Loucy (cell line): Measurements from ENCODE around the gene ARPC4.

ENCODE experiments used
- H2AFZ ChIP-seq: fragments of 200-600 bp; sonication (generic); 2 replicates; pipeline ENCODE4 v1.6.0; 2016; ENCODE audit warnings: antibody characterized with exemption, mild to moderate bottlenecking, low read length, moderate library complexity
- H3F3A ChIP-seq: fragments of 200-600 bp; 2 replicates; pipeline ENCODE4 v1.6.0; 2016; ENCODE audit warnings: antibody characterized with exemption, low read depth, mild to moderate bottlenecking
- H3K27me3 ChIP-seq: fragments of 200-600 bp; sonication (generic); 2 replicates; pipeline ENCODE4 v1.6.1; 2014; ENCODE audit warnings: low read length, mild to moderate bottlenecking; ENCODE audit not compliant: insufficient read depth, poor library complexity, severe bottlenecking
- H3K36me3 ChIP-seq: fragments of 200-600 bp; sonication (generic); 2 replicates; pipeline ENCODE4 v1.6.1; 2016; ENCODE audit warnings: low read length; ENCODE audit not compliant: insufficient read depth
- H3K4me1 ChIP-seq: fragments of 200-600 bp; sonication (generic); 2 replicates; pipeline ENCODE4 v1.5.1; 2014; ENCODE audit warnings: low read length, mild to moderate bottlenecking; ENCODE audit not compliant: insufficient read depth, poor library complexity, severe bottlenecking
- H3K4me2 ChIP-seq: fragments of 200-600 bp; sonication (generic); 2 replicates; pipeline ENCODE4 v1.6.0; 2014; ENCODE audit warnings: antibody characterized with exemption, low read length, low read depth, mild to moderate bottlenecking; ENCODE audit not compliant: poor library complexity, severe bottlenecking
- H3K4me3 ChIP-seq: fragments of 200-600 bp; sonication (generic); 2 replicates; pipeline ENCODE4 v1.5.1; 2014; ENCODE audit warnings: low read length, mild to moderate bottlenecking, mixed read lengths; ENCODE audit not compliant: poor library complexity, severe bottlenecking
- H3K79me2 ChIP-seq: fragments of 200-600 bp; sonication (generic); 2 replicates; pipeline ENCODE4 v1.6.1; 2014; ENCODE audit warnings: low read length; ENCODE audit not compliant: insufficient read depth
- H3K9ac ChIP-seq: fragments of 200-600 bp; sonication (generic); 2 replicates; pipeline ENCODE4 v1.6.0; 2014; ENCODE audit warnings: mild to moderate bottlenecking, low read depth, low read length, moderate library complexity; ENCODE audit not compliant: poor library complexity, severe bottlenecking
- H3K9me2 ChIP-seq: fragments of 200-600 bp; sonication (generic); replicated peaks from 2 replicates; pipeline ENCODE4 v1.6.1; 2016; ENCODE audit warnings: low read depth, low read length, mixed read lengths
- H3K9me3 ChIP-seq: fragments of 200-600 bp; sonication (generic); 2 replicates; pipeline ENCODE4 v1.6.1; 2014; ENCODE audit warnings: mild to moderate bottlenecking, antibody characterized with exemption, low read length, low read depth; ENCODE audit not compliant: insufficient read depth
- H4K20me1 ChIP-seq: fragments of 200-600 bp; sonication (generic); 2 replicates; pipeline ENCODE4 v1.6.0; 2014; ENCODE audit warnings: antibody characterized with exemption, low read length, mild to moderate bottlenecking; ENCODE audit not compliant: insufficient read depth, poor library complexity, severe bottlenecking
- EZH2phosphoT487 ChIP-seq: fragments of 200-600 bp; IDR thresholded peaks from 2 replicates; pipeline ENCODE4 v1.6.1; 2018; ENCODE audit warnings: antibody characterized with exemption, mild to moderate bottlenecking, moderate library complexity, borderline replicate concordance
- TF ChIP-seq, protein P1 (sequence below): fragments of 200-600 bp; sonication (generic); conservative IDR thresholded peaks from 2 replicates; pipeline ENCODE4 v1.5.1; 2014; ENCODE audit warnings: mild to moderate bottlenecking, antibody characterized with exemption, low read length

ARPC4 gene

DNA sequence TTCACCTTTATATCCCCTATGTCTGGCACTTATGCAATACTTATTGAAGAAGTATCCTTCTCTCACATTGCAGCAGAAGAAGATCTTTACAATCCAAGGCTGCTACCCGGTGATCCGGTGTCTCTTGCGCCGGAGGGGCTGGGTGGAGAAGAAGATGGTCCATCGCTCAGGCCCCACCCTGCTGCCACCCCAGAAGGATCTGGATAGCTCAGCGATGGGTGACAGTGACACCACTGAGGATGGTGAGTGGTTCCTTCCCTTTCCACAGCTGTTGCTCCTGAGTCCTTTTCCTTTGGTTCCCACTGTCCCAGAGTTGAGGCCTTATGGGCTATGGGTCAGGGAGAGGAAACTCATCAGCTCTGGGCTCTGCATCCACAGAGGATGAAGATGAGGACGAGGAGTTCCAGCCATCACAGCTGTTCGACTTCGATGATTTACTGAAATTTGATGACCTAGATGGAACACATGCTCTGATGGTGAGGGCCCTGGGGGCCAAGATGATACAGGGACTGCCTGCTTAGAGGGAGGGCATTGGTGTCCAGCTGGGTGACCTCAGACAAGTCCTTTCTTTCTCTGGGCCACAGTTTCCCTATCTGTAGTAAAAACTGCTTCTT is 20.1 kb downstream of the ARPC4 start:
- no peaks in the 10 kb centered on the region for H3K27me3 ChIP-seq
- TF ChIP-seq, protein P1, sequence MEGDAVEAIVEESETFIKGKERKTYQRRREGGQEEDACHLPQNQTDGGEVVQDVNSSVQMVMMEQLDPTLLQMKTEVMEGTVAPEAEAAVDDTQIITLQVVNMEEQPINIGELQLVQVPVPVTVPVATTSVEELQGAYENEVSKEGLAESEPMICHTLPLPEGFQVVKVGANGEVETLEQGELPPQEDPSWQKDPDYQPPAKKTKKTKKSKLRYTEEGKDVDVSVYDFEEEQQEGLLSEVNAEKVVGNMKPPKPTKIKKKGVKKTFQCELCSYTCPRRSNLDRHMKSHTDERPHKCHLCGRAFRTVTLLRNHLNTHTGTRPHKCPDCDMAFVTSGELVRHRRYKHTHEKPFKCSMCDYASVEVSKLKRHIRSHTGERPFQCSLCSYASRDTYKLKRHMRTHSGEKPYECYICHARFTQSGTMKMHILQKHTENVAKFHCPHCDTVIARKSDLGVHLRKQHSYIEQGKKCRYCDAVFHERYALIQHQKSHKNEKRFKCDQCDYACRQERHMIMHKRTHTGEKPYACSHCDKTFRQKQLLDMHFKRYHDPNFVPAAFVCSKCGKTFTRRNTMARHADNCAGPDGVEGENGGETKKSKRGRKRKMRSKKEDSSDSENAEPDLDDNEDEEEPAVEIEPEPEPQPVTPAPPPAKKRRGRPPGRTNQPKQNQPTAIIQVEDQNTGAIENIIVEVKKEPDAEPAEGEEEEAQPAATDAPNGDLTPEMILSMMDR = no peak
- no peak for TF ChIP-seq EZH2phosphoT487
- H3K9me3 ChIP-seq = no peaks in the 10 kb centered on the region
- no peaks in the 10 kb centered on the region for H4K20me1 ChIP-seq
- no peak overlapping the region for H2AFZ ChIP-seq
- no peaks in the 10 kb centered on the region for H3K9me2 ChIP-seq
- peaks cover 19% of the 10 kb centered on the region; the same call in 1 of the 2 replicates for H3K36me3 ChIP-seq
- H3F3A ChIP-seq = no peaks in the 10 kb centered on the region
- no peak overlapping the region for H3K4me2 ChIP-seq
- no peak overlapping the region for H3K9ac ChIP-seq
- H3K4me3 ChIP-seq = no peak overlapping the region
- H3K4me1 ChIP-seq = no peaks in the 10 kb centered on the region
- H3K79me2 ChIP-seq = no peaks in the 10 kb centered on the region

DNA sequence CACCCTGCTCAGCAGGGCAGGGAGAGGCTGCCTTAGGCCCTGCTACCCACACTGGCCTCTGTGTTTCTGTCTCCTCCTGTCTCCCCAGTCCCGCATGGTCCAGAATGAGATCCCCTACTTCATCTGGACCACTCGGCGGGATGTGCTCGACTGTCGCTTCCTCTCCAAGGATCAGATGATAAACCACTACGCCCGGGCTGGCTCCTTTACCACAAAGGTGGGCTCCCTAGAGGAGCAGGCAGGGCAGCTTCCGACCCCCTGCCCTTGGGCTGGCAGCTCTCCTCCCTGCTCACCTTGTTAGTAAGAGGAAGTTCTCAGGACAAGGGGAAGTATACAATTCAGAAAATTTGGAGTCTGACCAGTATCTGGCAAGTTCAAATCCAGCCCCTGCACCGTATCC is 23.1 kb downstream of the ARPC4 start:
- Histone ChIP-seq H3K9ac (no peak overlapping the region), H3K4me2 (no peak overlapping the region), H4K20me1 (no peaks in the 10 kb centered on the region), H3K9me3 (no peaks in the 10 kb centered on the region), H3K27me3 (no peaks in the 10 kb centered on the region), H2AFZ (no peak overlapping the region), H3K9me2 (no peaks in the 10 kb centered on the region), H3K36me3 (peaks cover 15% of the 10 kb centered on the region; the same call in 1 of the 2 replicates), H3K4me1 (no peaks in the 10 kb centered on the region), H3K4me3 (no peak overlapping the region), H3K79me2 (no peaks in the 10 kb centered on the region), H3F3A (no peaks in the 10 kb centered on the region)
- TF ChIP-seq, protein P1 = no peak
- no peak for TF ChIP-seq EZH2phosphoT487

DNA sequence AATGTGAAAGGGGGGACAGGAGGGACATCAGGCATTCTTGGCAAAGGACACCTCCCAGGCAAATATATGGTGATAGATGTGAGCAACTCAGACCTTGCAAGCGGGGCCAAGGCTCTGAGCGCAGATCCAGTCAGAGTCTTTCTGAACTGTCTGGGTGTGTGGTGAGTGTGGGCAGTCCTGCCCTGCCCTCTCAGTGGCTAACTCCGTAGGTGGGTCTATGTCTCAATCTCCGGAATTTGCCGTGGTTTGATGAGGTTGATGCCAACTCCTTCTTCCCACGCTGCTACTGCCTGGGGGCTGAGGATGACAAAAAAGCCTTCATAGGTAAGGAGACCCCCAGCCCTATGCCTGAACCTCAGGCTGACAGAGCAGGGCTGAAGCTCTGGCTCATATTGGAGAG is 24.6 kb downstream of the ARPC4 start:
- Histone ChIP-seq H3K27me3 (no peaks in the 10 kb centered on the region), H3K4me2 (no peak overlapping the region), H3K4me1 (no peaks in the 10 kb centered on the region), H3K36me3 (peaks cover 12% of the 10 kb centered on the region; the same call in 1 of the 2 replicates), H3F3A (no peaks in the 10 kb centered on the region), H3K79me2 (no peaks in the 10 kb centered on the region), H2AFZ (no peak overlapping the region), H3K9me3 (no peaks in the 10 kb centered on the region), H3K9me2 (no peaks in the 10 kb centered on the region), H4K20me1 (no peaks in the 10 kb centered on the region), H3K4me3 (no peak overlapping the region), H3K9ac (no peak overlapping the region)
- no peak for TF ChIP-seq EZH2phosphoT487
- TF ChIP-seq, protein P1 = no peak
